GM19239 (cell line): ENCODE results near the gene ZNF527.
"Not testable (repeated sequence)": the region's sequence is repeated elsewhere in the genome, so short reads cannot be mapped to it uniquely, and the experiment has no call there.

Source experiments
- DNase-seq: peaks from one replicate; pipeline ENCODE4 v3.0.0; 2011; ENCODE audit warnings: low spot score; ENCODE audit not compliant: insufficient read length
- FAIRE-seq: peaks from 2 replicates; lab custom pipeline; 2011; peaks lifted over from hg19 to GRCh38; lab: Jason Lieb, UNC

ZNF527 gene

DNA sequence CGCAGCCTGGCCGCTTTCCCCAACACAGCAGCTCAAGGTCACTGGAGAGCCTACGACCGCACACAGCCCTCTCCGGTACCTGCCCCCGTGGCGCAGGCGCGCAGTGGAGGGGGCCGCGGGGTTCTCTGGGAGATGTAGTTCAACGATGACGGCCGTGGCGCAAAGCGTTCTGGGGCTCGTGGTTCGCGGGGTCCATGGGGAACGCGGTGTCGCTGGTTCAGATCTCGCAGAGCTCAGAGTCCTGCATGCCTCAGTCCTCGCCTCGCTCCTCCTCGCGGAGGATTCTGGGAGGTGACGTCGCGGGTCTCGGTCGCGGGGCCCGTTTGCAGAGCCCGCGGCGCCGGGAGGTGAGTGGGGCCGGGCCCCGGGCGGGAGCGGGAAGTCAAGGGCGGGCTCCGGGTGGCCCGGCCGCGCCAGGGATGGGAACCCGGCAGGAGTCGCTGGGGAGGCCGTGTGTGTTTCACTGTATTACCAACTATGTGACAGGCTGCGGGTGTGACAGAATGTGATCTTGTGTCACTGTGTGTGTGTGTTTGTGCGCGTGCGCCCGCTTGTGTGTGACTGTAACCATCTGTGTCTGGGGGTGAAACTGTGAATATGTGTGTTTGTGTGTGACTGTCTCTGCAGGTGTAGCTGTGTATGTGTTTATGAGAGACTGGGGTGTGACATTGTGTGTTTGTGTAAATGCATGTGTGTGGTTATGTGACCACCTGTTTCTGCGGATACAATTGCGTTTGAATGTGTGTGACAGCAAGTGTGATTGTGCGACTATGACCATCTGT is at the start of gene ZNF527:
Gene ZNF527 (plus strand): TSS at position 220 of the 782 bp plus-strand sequence. CDS start 3,100 bp downstream, outside the sequence.
- DNase-seq (peak; percentile 88), FAIRE-seq (peak; percentile 99)

DNA sequence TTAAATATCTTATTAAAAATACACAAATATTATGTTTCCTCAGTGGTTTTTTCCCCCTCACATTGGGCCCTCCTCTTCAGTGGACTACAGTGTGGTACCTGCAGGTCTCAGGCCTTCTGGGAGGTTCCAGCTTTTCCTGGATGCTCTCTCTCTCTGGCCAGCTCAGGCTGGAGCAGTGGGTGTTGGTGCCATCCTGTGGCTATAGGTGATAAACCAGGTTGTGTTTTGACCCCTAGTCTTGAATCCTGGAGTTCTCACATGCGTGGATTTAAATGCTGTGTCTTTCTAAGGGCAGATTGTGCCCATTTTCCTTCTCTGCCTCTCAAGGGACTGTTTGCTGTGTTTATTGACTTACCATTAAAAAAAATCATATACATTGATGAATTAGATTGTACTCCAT is 41.2 kb upstream of the ZNF527 start:
- no peak for DNase-seq
- FAIRE-seq: no peak

DNA sequence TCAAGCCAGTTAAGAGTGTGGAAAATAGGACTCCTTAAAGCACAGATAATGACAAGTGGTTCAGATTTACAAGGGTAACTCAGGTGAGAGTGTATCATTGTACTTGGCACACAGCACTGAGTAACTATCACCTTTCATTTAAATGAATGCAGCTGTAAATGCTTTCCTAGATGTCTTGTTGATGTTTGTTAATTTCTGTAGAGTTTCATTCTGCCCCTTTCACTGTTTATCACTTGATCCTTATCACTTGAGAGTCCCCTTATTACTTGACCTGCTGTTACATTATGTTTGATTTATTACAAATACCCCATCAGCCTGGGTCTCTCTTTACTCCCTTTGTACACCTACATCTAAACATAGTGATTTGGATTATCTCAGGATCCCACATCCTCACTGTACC is 38.1 kb upstream of the ZNF527 start:
- FAIRE-seq (no peak), DNase-seq (no peak)

DNA sequence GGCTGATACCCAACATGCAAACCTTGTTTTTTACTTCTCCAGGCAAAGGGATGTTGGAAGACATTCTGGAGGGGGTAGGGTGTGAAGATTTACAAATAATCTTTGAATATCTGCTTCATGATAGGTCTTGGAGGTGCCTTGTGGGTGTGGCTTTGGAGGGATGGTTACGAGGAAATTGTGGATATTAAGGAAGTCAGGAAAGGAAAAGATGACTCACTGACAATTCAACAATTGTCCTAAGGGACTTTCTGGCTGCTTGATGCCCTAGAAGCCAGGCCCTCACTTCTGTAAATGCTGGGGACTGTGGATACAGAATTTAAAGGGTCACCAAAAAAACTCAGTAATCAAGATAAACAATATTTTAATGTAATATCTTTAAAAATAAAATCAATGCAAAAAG is 37.4 kb upstream of the ZNF527 start:
- FAIRE-seq: no peak
- no peak for DNase-seq

DNA sequence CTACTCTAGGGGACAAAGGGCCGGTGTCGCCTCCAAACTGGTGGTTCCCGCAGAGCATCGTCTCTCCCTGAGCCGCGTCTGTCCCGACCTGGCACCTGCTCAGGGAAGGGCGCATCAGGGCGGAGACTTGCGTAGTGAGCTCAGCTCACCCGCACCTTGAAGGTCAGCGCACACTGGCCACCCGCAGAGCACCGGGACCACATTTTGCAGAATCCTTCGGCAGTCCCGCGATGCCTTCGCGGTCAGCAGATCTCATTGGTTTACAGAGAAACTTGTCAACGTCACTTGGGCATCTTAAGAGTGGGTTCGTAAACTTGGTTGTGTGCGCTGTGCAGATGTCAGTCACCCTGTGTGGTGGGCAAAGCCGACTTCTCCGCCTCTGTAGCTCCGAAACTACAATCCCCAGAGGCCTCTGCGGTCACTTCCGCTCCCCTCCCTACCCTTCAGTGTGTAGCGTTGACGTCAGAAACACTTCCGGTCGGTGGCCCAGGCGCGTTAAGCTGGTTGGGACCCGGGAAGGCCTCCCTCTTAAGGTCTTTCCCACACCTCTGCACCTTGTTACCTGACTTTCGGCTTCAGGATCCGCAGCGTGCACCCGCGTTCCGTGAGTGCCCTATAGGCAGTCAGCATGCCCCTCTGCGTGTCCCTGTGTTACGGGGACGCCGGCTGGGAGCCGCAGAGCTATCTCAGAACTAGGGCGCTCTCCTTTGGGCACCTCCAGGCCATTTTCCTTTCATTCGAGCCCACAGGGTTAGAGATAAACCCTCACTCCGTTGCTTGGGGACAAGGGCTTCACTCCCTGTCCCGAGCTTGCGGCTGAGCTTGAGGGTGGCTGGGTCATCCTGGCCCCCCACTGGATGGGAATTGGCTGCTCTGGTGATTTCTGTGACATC is 36.5 kb upstream of the ZNF527 start:
- DNase-seq (peak; percentile 16), FAIRE-seq (no peak)

DNA sequence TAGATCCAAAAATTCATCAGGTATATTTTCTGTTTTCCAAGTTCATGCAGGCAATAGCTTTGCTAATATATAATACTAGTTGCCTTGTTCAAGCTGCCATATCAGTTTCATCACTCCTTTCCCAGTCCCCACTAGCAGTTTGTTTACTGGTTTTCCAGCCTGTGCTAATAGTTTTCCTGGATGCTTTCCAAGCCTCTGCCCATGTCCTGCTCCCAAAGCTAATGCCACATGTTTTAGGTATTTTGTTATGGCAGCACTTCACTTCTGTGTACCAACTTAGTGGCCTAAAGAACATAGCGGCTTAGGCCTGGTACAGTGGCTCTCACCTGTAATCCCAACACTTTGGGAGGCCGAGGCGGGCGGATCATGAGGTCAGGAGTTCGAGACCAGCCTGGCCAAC is 28.1 kb upstream of the ZNF527 start:
- FAIRE-seq (no peak), DNase-seq (no peak)

DNA sequence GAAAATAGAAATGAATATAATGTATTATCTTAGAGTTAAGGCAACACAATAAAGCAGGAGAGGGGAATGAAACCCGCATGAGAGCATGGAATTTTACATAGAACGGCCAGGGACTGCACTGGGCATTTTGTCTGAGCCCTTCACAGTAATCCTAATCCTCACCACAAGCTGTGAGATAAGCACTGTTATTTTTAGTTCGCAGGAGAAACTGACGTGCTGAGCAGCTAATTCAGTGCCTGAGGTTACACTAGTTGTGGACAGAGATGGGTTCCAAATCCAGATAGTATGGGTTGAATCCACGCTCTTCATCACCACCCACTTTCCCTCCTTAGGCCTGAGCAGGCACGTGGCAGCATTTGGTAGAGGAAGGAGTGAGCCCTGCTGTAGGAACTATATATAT is 24.8 kb upstream of the ZNF527 start:
- DNase-seq: no peak
- no peak for FAIRE-seq

DNA sequence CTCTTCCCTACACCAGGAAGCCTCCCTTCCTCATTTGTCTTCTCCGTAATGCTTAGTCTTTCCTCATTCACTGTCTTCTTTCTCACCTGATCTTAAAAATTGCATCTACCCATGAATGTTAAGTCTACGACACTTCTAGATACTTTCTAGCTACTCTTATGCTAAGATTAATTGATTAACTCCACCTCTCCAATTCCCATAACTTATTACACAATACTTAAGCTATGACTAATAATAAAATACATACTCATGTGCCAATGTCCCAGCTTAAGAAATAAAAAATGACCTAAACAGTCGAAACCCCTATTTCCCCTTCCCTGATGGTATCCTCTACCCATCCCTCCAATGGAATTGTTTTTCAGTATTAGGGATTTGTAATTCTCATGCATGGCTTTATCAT is 22.8 kb upstream of the ZNF527 start:
- no peak for DNase-seq
- FAIRE-seq: no peak

DNA sequence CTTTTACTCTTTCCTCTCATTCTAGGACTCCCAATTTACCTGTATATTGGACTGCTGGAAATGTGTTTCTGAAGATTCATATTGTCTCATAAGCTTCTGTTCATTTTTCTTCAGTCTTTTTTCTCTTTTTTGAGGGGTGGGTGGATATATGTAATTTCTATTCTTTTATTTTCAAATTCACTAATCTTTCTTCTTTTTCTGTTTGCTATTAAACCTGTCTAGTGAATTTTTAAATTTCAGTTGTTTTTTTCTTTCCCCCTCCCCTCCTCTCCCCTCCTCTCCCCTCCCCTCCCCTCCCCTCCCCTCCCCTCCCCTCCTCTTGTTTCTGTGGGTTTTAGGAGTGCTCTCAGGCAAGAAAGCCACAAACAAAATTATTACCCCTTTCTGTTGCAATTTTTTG is 16.9 kb upstream of the ZNF527 start:
- DNase-seq (no peak), FAIRE-seq (no peak)

DNA sequence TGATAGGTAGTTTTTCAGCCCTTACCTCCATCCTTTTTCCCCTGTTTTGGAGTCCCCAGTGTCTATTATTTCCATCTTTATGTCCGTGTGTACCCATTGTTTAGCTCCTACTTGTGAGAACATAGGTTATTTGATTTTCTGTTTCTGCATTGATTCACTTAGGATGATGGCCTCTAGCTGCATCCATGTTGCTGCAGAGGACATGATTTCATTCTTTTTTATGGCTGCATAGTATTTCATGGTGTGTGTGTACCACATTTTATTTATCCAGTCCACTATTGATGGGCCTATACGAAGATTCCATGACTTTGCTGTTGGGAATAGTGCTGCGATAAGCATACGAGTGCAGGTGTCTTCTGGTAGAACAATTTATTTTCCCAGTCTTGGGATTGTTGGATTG is 15.0 kb upstream of the ZNF527 start:
- FAIRE-seq: no peak

DNA sequence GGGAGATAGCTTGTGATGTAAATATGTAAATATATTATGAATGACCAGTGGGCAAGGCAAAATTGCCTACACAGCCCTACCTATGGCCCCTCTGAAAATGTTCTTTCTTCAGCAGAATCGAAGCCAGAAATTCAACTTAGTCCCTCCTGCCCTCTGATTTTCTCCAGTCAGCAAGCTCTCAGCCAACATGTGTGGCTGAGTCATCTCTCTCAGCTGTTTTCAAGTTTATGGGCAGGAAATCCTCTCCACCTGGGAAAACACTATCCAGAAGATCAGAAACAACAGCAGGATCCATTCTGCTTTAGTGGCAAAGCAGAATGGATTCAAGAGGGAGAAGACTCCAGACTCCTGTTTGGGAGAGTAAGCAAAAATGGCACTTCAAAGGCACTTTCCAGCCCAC is 8.9 kb upstream of the ZNF527 start:
- DNase-seq (no peak), FAIRE-seq (no peak)

More for the DNA sequence above, 15.0 kb upstream of the ZNF527 start:
- DNase-seq: no peak

DNA sequence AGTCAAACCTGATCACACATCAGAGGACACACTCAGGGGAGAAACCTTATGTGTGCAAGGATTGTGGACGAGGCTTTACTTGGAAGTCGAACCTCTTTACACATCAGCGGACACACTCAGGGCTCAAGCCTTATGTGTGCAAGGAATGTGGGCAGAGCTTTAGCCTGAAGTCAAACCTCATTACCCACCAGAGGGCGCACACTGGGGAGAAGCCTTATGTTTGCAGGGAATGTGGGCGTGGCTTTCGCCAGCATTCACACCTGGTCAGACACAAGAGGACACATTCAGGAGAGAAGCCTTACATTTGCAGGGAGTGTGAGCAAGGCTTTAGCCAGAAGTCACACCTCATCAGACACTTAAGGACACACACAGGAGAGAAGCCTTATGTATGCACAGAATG is 8.2 kb upstream of the ZNF527 start:
- DNase-seq: no peak
- FAIRE-seq: no peak

DNA sequence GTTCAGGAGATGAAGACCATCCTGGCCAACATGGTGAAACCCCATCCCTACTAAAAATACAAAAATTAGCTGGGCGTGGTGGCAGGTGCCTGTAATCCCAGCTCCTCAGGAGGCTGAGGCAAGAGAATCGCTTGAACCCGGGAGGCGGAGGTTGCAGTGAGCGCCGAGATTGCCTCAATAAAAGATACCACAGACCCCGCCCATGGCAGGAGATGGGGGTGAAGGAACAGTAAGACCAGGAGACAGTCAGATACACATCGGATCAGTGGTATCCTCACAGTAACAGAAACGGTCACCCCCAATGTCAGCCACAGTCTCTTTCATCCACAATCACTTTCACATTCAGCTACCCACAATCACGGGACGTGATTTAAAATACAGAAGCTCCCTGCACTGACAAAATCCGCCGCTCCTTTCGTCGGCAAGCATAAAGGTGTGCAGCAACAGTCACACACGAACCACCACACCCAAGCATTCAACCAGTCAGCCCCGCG is 466 bp upstream of the ZNF527 start:
- DNase-seq: not testable (repeated sequence)

DNA sequence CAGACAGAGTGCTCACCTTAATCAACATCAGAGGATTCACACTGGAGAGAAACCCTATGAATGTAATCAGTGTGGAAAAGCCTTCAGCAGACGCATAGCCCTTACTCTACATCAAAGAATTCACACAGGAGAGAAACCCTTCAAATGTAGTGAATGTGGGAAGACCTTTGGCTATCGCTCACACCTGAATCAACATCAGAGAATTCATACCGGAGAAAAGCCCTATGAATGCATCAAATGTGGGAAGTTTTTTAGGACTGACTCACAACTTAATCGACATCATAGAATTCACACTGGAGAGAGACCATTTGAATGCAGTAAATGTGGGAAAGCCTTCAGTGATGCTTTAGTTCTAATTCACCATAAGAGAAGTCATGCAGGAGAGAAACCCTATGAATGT is 18.3 kb downstream of the ZNF527 start:
- FAIRE-seq (no peak), DNase-seq (no peak)

More for the DNA sequence above, 466 bp upstream of the ZNF527 start:
- FAIRE-seq: not testable (repeated sequence)

DNA sequence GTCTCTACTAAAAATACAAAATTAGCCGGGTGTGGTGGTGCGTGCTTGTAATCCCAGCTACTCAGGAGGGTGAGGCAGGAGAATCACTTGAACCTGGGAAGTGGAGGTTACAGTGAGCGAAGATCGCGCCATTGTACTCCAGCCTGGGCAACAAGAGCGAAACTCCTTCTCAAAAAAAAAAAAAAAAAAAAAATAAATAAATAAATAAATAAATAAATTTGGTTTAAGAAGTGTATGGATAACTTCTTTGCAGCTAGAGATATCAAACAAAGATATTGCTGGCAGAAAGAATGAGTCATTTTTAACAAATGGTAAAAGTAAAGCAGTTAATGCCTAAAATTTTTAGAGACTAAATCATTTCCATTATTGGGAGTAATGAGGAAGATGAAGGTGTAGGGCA is 20.5 kb downstream of the ZNF527 start:
- not testable (repeated sequence) for FAIRE-seq, DNase-seq

DNA sequence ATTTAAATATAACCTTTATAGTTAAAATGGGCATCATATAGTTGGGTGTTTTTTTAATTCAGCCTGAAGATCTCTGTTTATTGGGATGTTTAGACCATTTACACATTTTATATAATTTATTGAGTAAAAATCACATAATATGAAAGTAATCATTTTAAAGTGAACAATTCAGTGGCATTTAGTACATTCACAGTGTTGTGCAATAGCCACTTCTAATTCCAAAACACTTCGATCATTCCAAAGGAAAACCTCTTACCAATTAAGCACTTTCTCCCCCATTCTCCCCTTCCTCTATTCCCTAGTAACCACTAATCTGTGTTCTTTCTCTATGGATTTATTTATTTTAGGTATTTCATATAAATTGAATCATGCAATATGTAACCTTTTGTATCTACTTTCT is 30.2 kb downstream of the ZNF527 start:
- DNase-seq (no peak), FAIRE-seq (no peak)

DNA sequence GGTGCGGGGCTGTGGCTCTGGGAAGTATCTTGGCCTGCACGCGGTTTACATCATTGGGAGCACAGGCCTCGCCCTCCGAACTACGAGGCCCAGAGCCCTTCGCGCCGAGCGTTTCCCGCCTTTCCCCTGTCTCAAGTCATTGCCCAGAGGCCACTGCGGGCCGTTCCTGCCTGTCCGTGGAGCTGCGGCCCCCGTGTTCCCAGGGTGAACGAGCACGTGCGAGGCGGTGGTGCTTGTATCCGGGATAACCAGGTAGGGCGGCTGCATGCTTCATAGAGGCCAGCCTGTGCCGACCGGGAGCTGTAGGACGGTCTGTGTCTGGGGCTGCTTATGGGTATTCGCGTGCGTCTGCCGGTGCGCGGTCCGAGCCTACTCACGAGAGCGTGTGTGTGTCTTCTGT is 32.5 kb downstream of the ZNF527 start:
- no peak for FAIRE-seq
- no peak for DNase-seq

DNA sequence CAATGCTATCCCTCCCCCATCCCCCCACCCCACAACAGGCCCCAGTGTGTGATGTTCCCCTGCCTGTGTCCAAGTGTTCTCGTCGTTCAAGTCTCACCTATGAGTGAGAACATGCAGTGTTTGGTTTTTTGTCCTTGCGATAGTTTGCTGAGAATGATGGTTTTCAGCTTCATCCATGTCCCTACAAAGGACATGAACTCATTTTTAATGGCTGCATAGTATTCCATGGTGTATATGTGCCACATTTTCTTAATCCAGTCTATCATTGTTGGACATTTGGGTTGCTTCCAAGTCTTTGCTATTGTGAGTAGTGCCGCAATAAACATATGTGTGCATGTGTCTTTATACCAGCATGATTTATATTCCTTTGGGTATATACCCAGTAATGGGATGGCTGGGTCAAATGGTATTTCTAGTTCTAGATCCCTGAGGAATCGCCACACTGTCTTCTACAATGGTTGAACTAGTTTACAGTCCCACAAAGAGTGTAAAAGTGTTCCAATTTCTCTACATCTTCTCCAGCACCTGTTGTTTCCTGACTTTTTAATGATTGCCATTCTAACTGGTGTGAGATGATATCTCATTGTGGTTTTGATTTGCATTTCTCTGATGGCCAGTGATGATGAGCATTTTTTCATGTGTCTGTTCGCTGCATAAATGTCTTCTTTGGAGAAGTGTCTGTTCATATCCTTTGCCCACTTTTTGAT is 35.4 kb downstream of the ZNF527 start:
- not testable (repeated sequence) for FAIRE-seq, DNase-seq

DNA sequence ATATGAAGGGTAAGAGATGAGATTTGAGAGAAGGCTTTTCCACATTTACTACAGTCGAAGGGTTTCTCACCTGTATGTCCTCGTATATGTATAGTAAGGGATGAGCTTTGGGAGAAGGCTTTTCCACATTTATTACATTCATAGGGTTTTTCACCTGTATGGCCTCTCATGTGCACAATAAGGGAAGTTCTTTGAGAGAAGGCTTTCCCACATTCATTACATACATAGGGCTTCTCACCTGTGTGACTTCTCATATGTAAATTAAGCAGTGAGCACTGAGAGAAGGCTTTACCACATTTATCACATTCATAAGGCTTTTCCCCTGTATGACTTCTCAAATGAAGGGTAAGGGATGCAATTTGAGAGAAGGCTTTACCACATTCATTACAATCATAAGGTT is 41.8 kb downstream of the ZNF527 start:
- FAIRE-seq: no peak
- no peak for DNase-seq

DNA sequence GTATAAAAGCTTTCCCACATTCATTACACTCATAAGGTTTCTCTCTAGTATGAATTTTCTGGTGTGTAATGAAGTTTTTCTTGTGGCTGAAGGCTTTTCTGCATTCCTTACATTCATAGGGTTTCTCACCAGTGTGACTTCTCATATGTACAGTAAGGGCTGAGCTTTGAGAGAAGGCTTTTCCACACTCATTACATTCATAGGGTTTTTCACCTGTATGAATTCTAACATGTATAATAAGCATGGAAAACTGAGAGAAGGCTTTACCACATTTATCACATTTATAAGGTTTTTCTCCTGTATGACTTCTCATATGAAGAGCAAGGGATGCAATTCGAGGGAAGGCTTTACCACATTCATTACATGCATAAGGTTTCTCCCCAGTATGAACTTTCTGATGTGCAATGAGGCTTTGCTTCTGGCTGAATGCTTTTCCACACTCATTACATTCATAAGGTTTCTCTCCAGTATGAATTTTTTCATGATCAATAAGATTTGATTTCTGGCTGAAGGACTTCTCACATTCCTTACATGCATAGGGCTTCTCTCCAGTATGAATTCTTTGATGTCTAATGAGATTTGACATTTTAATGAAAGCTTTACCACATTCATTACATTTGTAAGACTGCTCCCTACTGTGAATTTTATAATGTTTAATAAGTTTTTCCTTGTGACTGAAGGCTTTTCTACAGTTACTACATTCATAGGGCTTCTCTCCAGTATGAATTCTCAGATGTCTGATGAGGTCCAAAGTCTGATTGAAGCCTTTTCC is 42.6 kb downstream of the ZNF527 start:
- no peak for DNase-seq
- no peak for FAIRE-seq
